Upper lobe of left lung (tissue), 6 donors: ENCODE data around the gene ZNF385B. TPM values are rescaled to one million over a fixed set of nuclear protein-coding genes. Genes with fewer than 3 reads are reported as not detected.

Experiments
- ATAC-seq, 2 donors: fragments of 200-7000 bp; cut with Tn5 transposase; one replicate each; pipeline ENCODE4 v1.9.1; 2022; ENCODE audit warnings: mild to moderate bottlenecking in 2 of 2, moderate library complexity in 2 of 2; ENCODE audit not compliant: low FRiP score in 2 of 2
- DNase-seq, 2 donors: peaks; one replicate each; pipeline ENCODE4 v3.0.0-alpha.2; 2019 to 2020
- H3K27ac ChIP-seq, 4 donors: fragments of 200-600 bp; sonication (generic); one replicate each; pipeline ENCODE4 v1.5.1; 2016 to 2019
- H3K27me3 ChIP-seq, 4 donors: fragments of 200-600 bp; sonication (generic); one replicate each; pipeline ENCODE4 v1.5.1; 2017 to 2019
- H3K36me3 ChIP-seq, 4 donors: fragments of 200-600 bp; sonication (generic); one replicate each; pipeline ENCODE4 v1.5.1; 2016 to 2019
- H3K4me1 ChIP-seq, 4 donors: fragments of 200-600 bp; sonication (generic); one replicate each; pipeline ENCODE4 v1.5.1; 2018 to 2019
- H3K4me3 ChIP-seq, 4 donors: fragments of 200-600 bp; sonication (generic); one replicate each; pipeline ENCODE4 v1.5.1; 2017 to 2019; ENCODE audit warnings: mild to moderate bottlenecking in 2 of 4, moderate library complexity in 1 of 4
- H3K9me3 ChIP-seq, 4 donors: fragments of 200-600 bp; sonication (generic); one replicate each; pipeline ENCODE4 v1.5.1; 2018 to 2019
- CTCF ChIP-seq, 6 experiments: fragments of 450-650 bp in 4 of 6; fragments of 200-600 bp in 2 of 6; sonication (generic) in 2 of 6; IDR thresholded peaks; one replicate each; pipeline ENCODE4 v1.5.1; 2016 to 2019; ENCODE audit warnings: antibody characterized with exemption in 6 of 6
- EP300 ChIP-seq, 4 donors: sonication (generic); formaldehyde crosslinking; IDR thresholded peaks; one replicate each; pipeline ENCODE4 v1.5.1; 2017; ENCODE audit warnings: antibody characterized with exemption in 4 of 4, control low read depth in 2 of 4
- POLR2A ChIP-seq, 4 donors: fragments of 450-650 bp; IDR thresholded peaks; one replicate each; pipeline ENCODE4 v1.5.1; 2016 to 2017; ENCODE audit warnings: antibody characterized with exemption in 4 of 4, mild to moderate bottlenecking in 2 of 4
- POLR2AphosphoS5 ChIP-seq, 2 donors: sonication (generic); formaldehyde crosslinking; IDR thresholded peaks; one replicate each; pipeline ENCODE4 v1.5.1; 2017; ENCODE audit warnings: antibody characterized with exemption in 2 of 2
- WGBS, 2 donors: methylation state at CpG; one replicate each; pipeline ENCODE4 v1.1.5; 2017 to 2018; 5-methylcytosine and 5-hydroxymethylcytosine counted together
- total RNA-seq, 6 donors: library from RNA; depleted of rRNA in 4 of 6; stranded (reverse); fragments of >200 nt in 4 of 6; gene quantifications; one replicate each; pipeline versions ENCODE4 v1.1.0 to v1.2.1, GENCODE V29; 2016 to 2021
- donor health status: DM: no; HTN: no; CAD: no; lungs with moderate emphysema.
- donor health status: DM: no; HTN: yes; CAD: no; lungs with severe emphysema.

ZNF385B gene
- total RNA-seq, 6 donors from 2014 or later = 22.1 to 93.5 (median 40.2) TPM

- no peak for DNase-seq
- WGBS, 2 donors = 76 to 77% methylated on average over 2 of the region's 2 CpGs
- Histone ChIP-seq H3K9me3 (no peaks in the 10 kb centered on the region), H3K27ac (no peak overlapping the region), H3K4me1 (no peaks in the 10 kb centered on the region), H3K36me3 (no peaks in the 10 kb centered on the region), H3K27me3 (no peaks in the 10 kb centered on the region), H3K4me3 (no peak overlapping the region)
- TF ChIP-seq EP300 (IDR thresholded peaks at IDR 0.05) (no peak), POLR2A (IDR thresholded peaks at IDR 0.05) (no peak), CTCF (IDR thresholded peaks at IDR 0.05) (no peak), POLR2AphosphoS5 (IDR thresholded peaks at IDR 0.05) (no peak)
- ATAC-seq = no peak
Measured at GRCh38 chr2:179545024-179545423, 316.4 kb downstream of the ZNF385B start.

- peaks cover 0 to 8% (median 6%) of the 10 kb centered on the region in 4 donors for H3K9me3 ChIP-seq
- 86 to 87% methylated on average over 3 of the region's 3 CpGs for WGBS, 2 donors
- no peaks in the 10 kb centered on the region for H3K27me3 ChIP-seq
- H3K4me3 ChIP-seq = no peak overlapping the region
- ATAC-seq = no peak
- no peak for DNase-seq
- TF ChIP-seq CTCF (IDR thresholded peaks at IDR 0.05) (no peak), POLR2A (IDR thresholded peaks at IDR 0.05) (no peak), POLR2AphosphoS5 (IDR thresholded peaks at IDR 0.05) (no peak), EP300 (IDR thresholded peaks at IDR 0.05) (no peak)
- peaks cover 0 to 6% (median 0%) of the 10 kb centered on the region in 4 donors for H3K36me3 ChIP-seq
- H3K4me1 ChIP-seq = no peaks in the 10 kb centered on the region
- no peak overlapping the region for H3K27ac ChIP-seq
Measured at GRCh38 chr2:179543361-179543901, 318.0 kb downstream of the ZNF385B start.

- no peak overlapping the region for H3K27ac ChIP-seq
- DNase-seq (no peak), ATAC-seq (no peak)
- H3K4me3 ChIP-seq = no peak overlapping the region
- 55 to 61% methylated on average over 4 of the region's 4 CpGs for WGBS, 2 donors
- TF ChIP-seq EP300 (IDR thresholded peaks at IDR 0.05) (no peak), POLR2AphosphoS5 (IDR thresholded peaks at IDR 0.05) (no peak), CTCF (IDR thresholded peaks at IDR 0.05) (no peak), POLR2A (IDR thresholded peaks at IDR 0.05) (no peak)
- peaks cover 0 to 9% (median 6%) of the 10 kb centered on the region in 4 donors for H3K9me3 ChIP-seq
- H3K4me1 ChIP-seq = peaks cover 0 to under 1% (median 0%) of the 10 kb centered on the region in 4 donors
- peaks cover 0 to 6% (median 0%) of the 10 kb centered on the region in 4 donors for H3K36me3 ChIP-seq
- H3K27me3 ChIP-seq = no peaks in the 10 kb centered on the region
Measured at GRCh38 chr2:179541586-179541985, 319.8 kb downstream of the ZNF385B start.

GRCh38 chr2:179539124-179539511 is 322.3 kb downstream of the ZNF385B start:
- Histone ChIP-seq H3K27me3 (no peaks in the 10 kb centered on the region), H3K4me1 (peaks cover 0 to 11% (median 0%) of the 10 kb centered on the region in 4 donors), H3K36me3 (peaks cover 0 to 6% (median 0%) of the 10 kb centered on the region in 4 donors), H3K4me3 (no peak overlapping the region), H3K9me3 (peaks cover 0 to 9% (median 6%) of the 10 kb centered on the region in 4 donors), H3K27ac (no peak overlapping the region)
- DNase-seq = no peak
- TF ChIP-seq POLR2AphosphoS5 (IDR thresholded peaks at IDR 0.05) (no peak), CTCF (IDR thresholded peaks at IDR 0.05) (no peak), POLR2A (IDR thresholded peaks at IDR 0.05) (no peak), EP300 (IDR thresholded peaks at IDR 0.05) (no peak)
- 90 to 91% methylated on average over 1 of the region's 1 CpG for WGBS, 2 donors
- no peak for ATAC-seq
